HG02840 (cell line): ENCODE data around the gene HORMAD2.

Source experiments
- ATAC-seq: cut with Tn5 transposase; IDR thresholded peaks from one replicate; pipeline ENCODE4 v1.9.1; 2021; ENCODE audit warnings: mild to moderate bottlenecking, moderate library complexity, moderate number of reproducible peaks; ENCODE audit not compliant: unreplicated experiment, low FRiP score

Gene HORMAD2, protein sequence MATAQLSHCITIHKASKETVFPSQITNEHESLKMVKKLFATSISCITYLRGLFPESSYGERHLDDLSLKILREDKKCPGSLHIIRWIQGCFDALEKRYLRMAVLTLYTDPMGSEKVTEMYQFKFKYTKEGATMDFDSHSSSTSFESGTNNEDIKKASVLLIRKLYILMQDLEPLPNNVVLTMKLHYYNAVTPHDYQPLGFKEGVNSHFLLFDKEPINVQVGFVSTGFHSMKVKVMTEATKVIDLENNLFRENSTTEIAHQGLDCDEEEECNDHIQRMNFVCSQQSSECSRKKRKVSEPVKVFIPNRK

DNA sequence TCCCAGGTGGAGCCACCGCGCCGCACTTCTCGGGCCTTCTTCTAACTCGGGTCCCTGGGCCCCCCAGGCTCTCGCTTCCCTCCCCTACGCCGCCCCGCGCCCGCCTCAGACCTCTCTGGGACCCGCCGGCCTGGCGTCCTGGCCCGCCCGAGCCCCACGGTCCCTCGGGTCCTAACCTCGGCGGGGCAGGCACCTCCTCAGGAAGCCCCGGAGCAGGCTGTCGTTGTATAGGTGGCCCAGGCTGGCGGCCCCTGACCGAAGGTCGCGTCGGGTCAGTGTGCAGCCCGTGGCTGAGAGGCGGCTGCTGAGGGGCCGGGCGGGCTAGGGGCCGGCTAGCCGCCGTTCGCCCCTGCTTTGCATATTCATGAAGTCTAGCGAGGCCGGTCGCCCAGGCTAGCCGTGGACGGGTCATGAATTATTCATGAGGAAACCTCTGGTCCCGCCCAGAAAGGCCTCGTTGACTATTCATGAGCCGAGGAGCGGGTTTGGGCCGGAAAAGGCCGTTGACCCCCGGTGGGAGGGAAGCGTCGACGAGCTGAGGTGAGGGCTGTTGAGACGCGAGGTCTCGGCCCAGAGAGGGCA lies at the start of gene HORMAD2:
HORMAD2 (plus strand) TSS at position 513 of the 582 bp plus-strand sequence. CDS start 13,489 bp downstream, outside the sequence.
- no peak for ATAC-seq

DNA sequence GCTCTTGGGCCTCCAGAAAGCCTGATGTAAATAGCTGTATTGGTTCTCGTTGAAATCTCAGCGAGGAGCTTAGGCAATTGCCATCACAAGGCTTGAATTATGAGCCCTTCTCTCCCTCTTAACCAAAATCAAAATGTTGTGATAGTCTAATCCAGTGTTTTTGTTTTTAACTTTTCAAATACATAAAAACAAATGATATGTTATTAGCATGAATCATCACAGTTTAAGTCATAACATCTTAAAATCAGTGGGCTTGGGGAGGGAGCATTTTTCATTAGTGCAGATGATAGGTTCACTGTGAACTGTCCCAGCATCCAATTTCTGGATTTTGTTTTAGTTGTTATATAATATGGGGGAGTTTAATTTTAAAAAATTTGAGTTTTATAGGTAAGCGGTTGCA lies 48.9 kb upstream of the HORMAD2 start:
- no peak for ATAC-seq

DNA sequence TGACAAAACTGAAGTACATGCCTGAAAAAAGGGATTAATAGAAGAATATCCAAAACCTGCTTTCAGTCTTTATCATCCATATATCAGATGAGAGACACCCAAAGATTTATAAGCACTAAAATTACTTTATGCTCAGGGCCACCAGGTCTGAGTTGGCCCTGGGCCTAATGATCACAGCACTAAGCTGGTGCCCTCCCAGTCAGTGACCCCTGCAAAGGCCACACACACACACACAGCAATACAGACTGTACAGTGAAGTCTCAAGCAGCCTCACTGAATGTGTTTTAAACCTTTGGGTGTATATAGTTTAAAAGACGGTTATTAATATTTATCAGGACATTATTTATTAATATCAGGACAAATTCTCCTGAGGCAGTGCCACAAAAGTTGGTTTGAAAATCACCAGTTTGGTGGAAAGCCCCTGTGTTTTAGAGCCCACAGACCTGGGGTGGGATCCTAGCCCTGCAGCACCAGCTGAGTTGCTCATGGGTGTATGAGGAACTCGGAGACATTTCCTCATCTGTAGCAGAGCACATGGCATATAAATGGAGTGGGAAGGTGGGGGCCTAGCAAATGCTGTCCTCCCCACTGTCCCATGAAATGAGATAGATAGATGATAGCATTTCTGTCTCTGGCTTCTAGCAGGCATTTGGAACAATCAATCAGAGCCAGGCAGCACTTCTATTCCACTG lies 48.4 kb upstream of the HORMAD2 start:
- ATAC-seq: no peak

DNA sequence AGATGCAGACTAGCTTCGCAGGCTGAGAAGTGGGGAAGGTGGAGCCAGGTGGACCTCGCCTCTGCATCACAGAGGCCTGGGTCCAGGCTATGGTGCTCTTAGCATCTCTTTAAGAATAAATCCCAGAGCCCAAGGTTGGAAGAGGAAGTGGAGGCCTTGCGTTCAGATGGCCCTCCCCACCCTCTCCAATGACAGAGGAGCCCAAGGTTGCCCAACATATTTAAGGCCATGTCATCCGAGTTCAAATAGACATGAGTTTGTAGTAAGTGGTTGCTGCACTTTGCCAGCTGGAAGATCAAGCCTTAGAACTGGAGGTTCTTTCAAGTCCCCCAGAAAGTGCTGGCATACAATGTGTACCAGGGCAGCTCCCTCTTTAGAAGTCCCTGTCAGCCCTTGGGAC lies 47.1 kb upstream of the HORMAD2 start:
- ATAC-seq: no peak

DNA sequence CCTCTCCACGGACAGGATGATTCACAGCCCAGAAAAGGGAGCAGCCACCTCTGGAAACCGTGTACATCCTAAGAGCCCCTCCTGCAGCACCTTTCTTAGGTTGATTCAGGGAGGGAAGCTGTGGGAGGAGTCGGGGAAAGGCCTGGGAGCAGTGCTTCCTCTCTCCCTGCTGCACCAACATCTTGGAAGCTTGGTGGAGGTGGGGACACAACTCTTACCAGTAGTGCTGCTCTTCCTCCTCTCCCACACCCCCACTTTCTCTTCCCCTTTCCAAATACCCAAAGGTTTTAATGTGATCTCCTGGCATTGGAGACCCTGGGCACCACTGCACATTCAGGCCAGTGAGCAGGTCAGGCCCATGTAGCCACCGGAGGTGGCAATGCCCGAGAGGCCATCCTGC lies 46.4 kb upstream of the HORMAD2 start:
- no peak for ATAC-seq

DNA sequence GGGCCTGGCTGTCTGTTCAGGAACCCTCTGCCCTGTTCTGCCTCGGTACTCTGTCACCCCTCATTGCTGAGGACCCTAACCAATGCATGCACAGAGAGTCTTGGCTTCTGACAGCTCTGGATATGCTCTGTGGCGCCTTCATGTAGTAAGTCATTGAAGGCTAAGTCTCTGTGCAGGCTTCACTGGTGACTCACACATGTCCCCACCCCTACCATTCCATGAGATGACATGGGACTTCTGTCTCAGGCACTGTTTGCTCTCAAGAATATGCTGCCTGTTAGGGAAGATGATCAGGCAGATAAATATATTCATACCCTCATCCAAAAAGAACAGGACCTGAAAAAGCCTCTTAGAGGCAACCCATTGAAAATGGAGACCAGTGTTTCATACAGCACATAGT lies 43.6 kb upstream of the HORMAD2 start:
- no peak for ATAC-seq

DNA sequence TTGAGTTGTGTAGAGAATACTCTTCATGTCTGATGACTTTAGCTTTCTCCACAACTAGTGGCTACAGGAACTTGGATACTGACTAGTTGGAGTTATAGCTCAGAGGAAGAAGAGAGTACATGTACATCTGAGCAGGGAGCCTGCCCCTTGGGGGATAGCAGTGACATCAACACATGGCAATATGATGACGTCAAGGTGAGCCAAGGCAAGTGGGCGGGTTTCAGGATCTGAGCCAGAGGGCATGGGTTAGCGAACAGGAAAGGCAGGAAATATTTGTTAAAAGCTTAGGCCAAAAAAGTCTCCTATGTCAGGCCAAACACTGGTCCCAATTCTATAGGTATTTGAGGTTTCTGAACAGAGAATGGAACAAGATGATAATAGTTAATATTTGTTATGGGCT lies 42.0 kb upstream of the HORMAD2 start:
- no peak for ATAC-seq

DNA sequence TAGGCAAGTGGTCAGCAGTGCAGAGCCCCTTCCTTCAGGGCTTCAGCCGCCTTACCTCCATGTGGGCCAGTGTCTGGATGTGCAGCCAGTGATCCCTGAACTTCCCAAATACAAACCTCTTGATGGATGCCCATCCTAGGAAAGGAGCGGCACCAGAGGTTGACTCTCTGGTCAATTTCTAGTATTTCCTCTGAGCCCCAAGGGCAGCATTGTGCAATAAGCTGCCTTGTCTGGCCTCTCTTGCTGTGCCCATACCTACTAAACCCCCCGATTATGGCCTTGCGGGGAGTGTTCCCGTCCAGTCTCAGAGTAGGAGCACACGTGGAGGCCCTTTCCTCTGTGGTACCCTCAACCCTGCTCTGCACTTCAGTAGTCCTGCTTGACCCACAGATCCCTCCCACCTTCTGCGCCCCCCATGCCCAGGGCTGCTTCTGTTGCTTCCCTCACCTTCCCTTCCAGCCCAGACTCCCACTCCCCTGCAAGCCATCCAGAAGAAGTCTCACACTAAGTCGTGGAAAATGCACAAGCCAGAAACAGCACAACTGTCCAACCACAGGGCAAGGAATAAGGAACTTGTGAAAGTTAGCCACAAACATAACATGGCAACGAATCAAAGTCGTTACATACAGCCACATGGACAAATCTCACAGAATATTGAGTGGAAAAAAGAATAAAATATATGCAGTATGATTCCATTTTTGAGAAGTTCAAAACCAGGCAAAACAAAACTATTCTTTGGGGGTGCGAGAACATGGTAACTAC lies 39.6 kb upstream of the HORMAD2 start:
- ATAC-seq: no peak

DNA sequence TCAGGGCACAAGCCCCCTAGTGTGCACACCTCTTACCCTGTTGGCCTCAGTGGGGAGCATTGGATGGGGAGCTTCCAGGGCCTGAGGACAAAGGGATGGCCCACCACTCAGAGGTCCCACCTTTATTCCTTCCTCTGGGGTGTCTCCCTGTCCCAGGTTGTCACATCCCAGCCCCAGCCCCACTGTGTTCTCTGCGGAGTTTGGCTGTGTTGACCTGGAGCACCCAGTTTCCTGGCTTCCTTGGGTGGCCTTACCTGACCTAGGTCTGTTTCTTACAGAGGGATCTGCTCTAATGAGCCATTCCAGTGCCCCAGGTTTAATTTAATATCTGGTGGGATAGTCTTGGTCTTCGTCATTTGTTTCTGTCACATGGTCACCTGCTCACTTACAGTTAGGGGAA lies 38.8 kb upstream of the HORMAD2 start:
- no peak for ATAC-seq

DNA sequence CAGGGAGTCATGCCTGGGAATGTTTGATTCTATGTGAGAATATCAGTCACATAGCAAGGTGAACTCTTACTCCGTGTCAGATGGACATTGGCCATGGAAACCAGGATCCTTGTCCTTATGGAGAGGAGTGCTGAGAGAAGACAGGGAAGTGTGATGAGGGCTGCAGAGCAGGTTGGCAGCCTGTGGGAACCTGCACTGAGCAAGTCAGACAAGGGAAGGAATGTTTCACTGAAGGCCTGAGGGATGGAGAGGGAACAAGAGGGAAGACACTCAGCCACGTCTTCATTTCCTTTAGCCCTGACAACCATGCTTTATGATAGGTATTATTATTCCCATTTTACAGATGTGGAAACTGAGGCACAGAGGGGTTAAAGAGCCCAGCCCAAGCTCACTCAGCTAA lies 38.4 kb upstream of the HORMAD2 start:
- no peak for ATAC-seq

DNA sequence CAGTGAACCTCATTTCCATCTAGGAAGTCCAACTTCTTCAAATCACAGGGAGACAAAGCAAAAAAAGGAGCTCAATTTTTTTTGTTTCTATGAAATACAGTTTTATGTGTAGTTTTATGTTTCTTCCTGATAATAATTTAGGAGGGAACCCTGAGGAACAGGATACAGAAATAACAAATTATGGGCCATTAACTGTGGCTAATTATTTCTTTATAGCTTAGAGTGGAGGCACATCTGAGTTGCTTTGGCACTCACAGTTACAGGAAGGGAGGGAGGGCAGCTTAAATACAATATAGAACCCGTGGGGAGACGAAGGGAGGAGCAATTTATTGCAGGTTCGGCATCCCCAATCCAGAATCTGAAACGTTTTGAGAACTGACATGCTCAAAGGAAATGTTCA lies 37.1 kb upstream of the HORMAD2 start:
- no peak for ATAC-seq

DNA sequence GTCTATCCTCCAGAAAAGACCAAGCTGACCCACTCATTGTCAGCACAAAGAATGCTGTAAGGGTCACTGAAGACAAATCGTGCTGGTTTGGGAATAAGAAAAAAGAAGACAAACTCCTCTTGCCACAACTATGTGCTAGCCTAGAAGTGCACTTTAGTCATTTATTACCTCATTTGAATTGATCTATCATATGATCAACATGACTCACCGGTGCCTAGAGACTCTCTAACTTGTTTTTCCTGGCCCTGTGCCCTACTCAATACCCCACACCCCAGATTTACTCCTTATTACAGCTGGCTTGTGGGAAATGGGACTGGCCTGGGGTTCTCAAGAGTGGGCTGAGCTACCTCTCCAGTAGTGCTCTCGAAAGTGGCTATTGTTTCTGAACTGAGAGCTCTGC lies 35.9 kb upstream of the HORMAD2 start:
- no peak for ATAC-seq

DNA sequence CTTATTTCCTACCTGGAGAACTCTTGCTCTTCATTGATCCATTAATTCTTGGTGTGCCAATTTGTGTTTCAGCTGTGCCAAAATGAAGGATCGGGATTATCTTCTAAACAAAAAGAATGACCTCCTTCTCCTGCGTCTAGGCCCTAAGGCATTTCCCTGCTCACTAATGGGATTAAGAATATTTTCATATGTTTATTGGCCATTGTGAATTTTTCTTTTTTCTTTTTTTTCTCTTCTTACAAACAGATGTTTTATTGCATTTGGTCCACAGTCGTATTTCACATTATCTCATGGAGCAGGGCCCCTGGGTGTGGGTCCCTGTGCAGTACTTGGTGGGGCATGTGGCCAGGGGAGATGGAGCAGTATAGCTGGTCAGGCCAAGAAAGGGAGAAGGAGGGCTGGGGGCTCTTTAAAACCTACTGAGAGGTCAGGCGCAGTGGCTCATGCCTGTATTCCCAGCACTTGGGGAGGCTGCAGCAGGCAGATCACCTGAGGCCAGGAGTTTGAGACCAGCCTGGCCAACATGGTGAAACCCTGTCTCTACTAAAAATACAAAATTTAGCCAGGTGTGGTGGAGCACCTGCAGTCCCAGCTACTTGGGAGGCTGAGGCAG lies 35.3 kb upstream of the HORMAD2 start:
- no peak for ATAC-seq

DNA sequence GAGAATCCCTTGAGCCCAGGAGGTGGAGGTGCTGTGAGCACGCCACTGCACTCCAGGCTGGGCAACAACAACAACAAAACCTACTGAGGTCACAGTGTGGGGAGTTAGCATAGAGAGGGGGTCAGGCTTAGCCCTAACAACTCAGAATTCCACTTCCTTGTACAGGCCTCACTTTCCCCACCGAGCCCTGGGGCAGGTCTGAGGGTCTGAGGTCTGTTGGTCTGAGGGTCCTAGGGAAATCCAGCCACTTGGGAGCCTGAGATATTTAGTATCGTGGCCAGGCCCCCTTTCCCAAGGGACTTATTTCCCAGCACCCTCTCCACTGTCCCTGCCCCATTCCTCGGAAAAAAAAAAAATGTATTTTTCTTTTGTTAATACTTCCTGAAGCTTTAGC lies 34.8 kb upstream of the HORMAD2 start:
- ATAC-seq: no peak

DNA sequence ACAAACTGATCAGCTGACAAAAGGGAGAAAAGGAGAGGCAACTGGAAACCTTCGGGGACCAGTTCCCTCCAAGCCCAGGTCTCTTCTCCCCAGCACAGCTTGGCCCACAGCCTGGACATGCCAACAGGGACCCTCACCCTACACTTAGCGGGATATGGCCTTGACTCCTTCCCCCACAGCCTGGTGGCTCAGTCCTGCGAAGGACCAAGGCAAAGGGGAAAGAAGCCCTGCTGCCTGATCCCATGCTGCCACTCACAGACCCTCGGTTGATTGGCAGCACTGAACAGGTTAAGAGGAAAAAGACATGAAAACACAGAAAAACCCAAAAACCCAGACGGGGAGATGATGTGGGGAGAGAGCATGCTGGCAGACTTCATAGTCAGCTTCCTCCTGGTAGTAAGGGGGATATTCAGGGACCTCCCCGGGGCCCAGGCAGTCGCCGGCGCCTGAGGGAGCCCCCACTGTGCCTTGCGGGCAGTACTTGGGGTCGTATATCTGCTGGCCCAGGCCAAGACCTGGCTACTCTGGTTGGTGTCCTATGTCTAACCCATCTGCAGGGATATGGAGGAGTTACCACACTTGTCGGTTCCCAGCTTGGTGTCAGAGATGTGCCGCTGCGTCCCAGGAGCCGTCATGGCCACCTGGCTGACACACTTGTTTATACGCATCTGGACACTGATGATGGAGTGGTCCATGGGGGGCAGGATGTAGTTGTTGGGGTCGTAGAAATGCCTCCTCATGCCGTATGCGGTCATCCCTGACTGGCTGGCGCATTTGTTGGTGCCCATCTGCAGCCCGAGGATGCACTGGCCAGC lies 34.2 kb upstream of the HORMAD2 start:
- no peak for ATAC-seq

DNA sequence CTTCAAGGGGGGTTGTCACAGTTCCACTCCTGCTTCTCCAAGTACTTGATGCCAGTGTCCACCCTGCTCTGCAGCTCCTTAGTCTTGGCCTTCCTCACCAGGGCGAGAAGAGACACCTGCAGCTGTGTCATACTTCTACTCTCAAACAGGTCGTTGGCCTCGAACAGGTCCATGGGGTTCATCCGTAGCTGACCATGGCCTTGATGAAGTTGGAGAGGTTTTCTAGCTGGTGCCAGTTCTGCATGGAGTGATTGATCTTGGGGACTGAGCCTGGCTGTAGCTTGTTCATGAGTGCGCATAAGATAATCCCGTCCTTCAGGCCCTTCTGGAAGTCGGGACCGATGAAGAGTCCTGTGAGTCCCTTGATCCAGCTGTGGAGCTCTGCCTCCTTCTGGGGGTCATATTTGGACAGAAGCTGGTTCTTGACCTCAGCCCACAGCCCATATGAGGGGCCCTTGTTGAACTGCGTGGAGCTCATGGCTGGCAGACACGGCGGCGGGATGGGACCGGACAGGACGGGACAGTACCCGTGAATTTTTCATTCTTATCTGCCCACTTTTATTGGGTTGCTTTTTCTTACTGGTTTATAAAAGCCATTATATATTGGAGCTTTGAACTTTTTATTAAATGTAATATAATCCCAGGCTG lies 33.4 kb upstream of the HORMAD2 start:
- ATAC-seq: no peak

DNA sequence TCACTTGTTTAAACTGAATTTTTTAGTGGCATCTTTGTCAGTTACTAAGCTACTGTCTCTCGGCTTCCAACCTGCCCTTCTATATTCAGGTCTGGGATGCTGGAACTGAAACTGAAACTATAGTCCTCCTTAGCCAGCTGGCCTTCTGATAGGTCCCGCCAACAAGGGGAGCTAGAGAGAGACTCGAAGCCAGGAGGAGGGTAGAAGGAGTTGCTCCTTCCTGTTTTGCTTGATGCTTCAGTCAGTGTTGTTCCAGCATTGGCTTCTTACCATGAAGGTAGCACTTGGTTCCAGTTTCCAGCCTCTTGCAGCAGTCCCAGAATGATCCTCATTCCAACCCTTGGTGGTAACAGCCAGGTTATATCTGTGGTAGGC lies 32.9 kb upstream of the HORMAD2 start:
- no peak for ATAC-seq

DNA sequence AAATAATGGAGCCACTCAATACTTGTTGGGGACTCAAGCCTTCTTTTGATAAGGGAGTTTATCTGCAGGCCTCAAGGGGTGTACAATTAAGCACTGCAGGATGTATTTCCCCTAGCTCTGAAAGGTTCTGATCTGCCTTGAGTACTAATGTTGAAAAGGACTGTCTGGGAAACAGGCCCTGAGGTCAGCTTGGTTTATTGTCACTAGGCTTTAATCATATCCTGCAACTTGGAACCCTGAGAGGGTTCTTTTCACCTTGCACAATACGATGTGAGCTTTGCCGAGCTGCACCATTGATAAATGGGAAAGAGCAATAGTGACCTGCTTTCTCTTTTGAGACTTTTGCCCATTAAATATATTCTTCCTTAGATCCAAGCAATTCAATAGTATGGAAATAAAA lies 31.6 kb upstream of the HORMAD2 start:
- no peak for ATAC-seq

DNA sequence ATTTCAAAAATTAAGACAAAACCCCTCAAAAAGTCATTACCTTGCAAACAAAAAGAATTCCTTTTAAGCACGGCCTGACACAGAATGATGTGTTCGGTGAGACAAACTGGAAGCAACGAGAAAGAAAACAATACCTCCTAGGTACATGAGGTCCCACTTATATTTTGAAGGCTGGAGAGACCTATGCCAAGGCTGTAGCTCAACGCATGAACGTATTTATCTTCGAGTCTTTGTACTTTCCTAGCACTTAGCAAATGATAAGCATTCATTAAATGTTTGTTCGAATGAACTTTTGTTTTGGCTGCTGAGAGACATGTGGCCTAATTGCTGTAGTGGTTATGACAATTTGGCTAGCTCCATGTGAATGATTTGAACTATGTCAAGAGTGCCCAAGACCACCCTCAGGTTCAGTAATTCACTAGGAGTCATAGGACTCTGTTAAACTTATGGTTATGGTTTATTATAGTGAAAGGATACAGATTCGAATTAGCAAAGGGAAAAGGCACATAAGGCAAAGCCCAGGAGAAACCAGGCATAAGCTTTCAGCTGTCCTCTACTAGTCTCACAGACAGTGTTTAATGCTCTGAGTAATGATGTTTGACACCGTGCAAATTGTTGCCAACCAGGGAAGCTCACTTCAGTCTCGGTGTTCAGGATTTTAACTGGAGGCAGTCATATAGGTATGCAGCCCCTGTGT lies 26.0 kb upstream of the HORMAD2 start:
- ATAC-seq: no peak
